HCT116 (cell line): ENCODE results near the gene SPTB. TPM values are rescaled to one million over a fixed set of nuclear protein-coding genes. Genes with fewer than 3 reads are reported as not detected.

ENCODE experiments used
- ATAC-seq: fragments of 200-7000 bp; cut with Tn5 transposase; 2 replicates; pipeline ENCODE4 v1.9.1; 2020; ENCODE audit warnings: mild to moderate bottlenecking, moderate library complexity
- BruUV-seq: library from RNA; stranded (reverse); fragments of 400-500 nt; replicated peaks from 2 replicates; lab custom pipeline; 2021; lab: Mats Ljungman, UMichigan
- CTCF ChIA-PET: fragments of 300-600 bp; sonication (Branson Sonifier 250); formaldehyde crosslinking; loops from one replicate; lab custom pipeline; 2021; ENCODE audit warnings: antibody characterized with exemption; lab: Charles Lee
- POLR2A ChIA-PET: fragments of 300-600, 350-600 bp; sonication (Branson Sonifier 250); formaldehyde crosslinking; loops from one replicate; lab custom pipeline; 2021; ENCODE audit warnings: antibody characterized with exemption; lab: Charles Lee
- RAD21 ChIA-PET, 2 experiments: fragments of 300-600 bp; sonication (Branson Sonifier 250); formaldehyde crosslinking; loops; one replicate each; lab custom pipeline; 2023; ENCODE audit warnings: low total read pairs in 2 of 2; ENCODE audit not compliant: uncharacterized antibody in 2 of 2, unreplicated experiment in 2 of 2, low non-redundant PET in 1 of 2; lab: Charles Lee
- DNase-seq: peaks from one replicate; pipeline ENCODE4 v3.0.0-alpha.2; 2010; ENCODE audit warnings: low read depth, low spot score
- H2AFZ ChIP-seq: fragments of 200-600 bp; shearing (Covaris generic), sonication (generic); 2 replicates; pipeline ENCODE4 v1.6.1; 2017; ENCODE audit warnings: low read depth, mixed run types, mixed read lengths, antibody characterized with exemption, low read length; ENCODE audit not compliant: poor library complexity, severe bottlenecking
- H3K27ac ChIP-seq: 2 replicates; pipeline ENCODE4 v1.5.1; 2012; ENCODE audit warnings: low read depth, low read length
- H3K27me3 ChIP-seq: fragments of 200-600 bp; sonication (generic); 2 replicates; pipeline ENCODE4 v1.6.1; 2016; ENCODE audit warnings: mixed run types, low read length, mixed read lengths; ENCODE audit not compliant: insufficient read depth
- H3K36me3 ChIP-seq, 2 experiments: fragments of 200-500 bp in 1 of 2; fragments of 200-600 bp in 1 of 2; sonication (Bioruptor generic) in 1 of 2; sonication (generic) in 1 of 2; 2 replicates each; pipeline versions ENCODE4 v1.5.1 to v1.6.1; 2014 to 2016; ENCODE audit warnings: low read length in 2 of 2, inconsistent platforms in 1 of 2, mixed read lengths in 1 of 2, mixed run types in 1 of 2; ENCODE audit not compliant: insufficient read depth in 2 of 2, control insufficient read depth in 1 of 2
- H3K4me1 ChIP-seq, 2 experiments: fragments of 200-600 bp in 1 of 2; sonication (generic) in 1 of 2; 2 replicates each; pipeline versions ENCODE4 v1.5.1 to v1.6.1; 2012 to 2017; ENCODE audit warnings: low read length in 2 of 2, inconsistent platforms in 1 of 2, mild to moderate bottlenecking in 1 of 2, mixed read lengths in 1 of 2, mixed run types in 1 of 2, moderate library complexity in 1 of 2; ENCODE audit not compliant: insufficient read depth in 2 of 2, control insufficient read depth in 1 of 2
- H3K4me2 ChIP-seq: fragments of 200-600 bp; sonication (generic); 2 replicates; pipeline ENCODE4 v1.6.1; 2017; ENCODE audit warnings: mixed run types, low read length, mixed read lengths
- H3K4me3 ChIP-seq, 2 experiments: fragments of 200-600 bp in 1 of 2; sonication (generic) in 1 of 2; replicated peaks in 1 of 2; 2 replicates each; pipeline ENCODE4 v1.5.1; 2011 to 2016; ENCODE audit warnings: low read length in 2 of 2, control low read depth in 1 of 2, low read depth in 1 of 2, mild to moderate bottlenecking in 1 of 2, mixed read lengths in 1 of 2, mixed run types in 1 of 2
- H3K79me2 ChIP-seq: fragments of 200-600 bp; sonication (generic); 2 replicates; pipeline ENCODE4 v1.6.1; 2017; ENCODE audit warnings: mild to moderate bottlenecking, mixed run types, low read length, moderate library complexity, mixed read lengths; ENCODE audit not compliant: insufficient read depth
- H3K9ac ChIP-seq: fragments of 200-600 bp; sonication (generic); 2 replicates; pipeline ENCODE4 v1.6.1; 2016; ENCODE audit warnings: low read length, mixed read lengths
- H3K9me2 ChIP-seq: fragments of 200-600 bp; sonication (generic), shearing (Covaris generic); 2 replicates; pipeline ENCODE4 v1.6.1; 2017; ENCODE audit warnings: mixed run types, mild to moderate bottlenecking, moderate library complexity; ENCODE audit not compliant: insufficient read depth
- H3K9me3 ChIP-seq, 2 experiments: fragments of 200-500 bp in 1 of 2; fragments of 200-600 bp in 1 of 2; sonication (Bioruptor generic) in 1 of 2; sonication (generic) in 1 of 2; 2 replicates each; pipeline ENCODE4 v1.6.1; 2014 to 2017; ENCODE audit warnings: low read length in 2 of 2, mixed read lengths in 2 of 2, inconsistent platforms in 1 of 2, low read depth in 1 of 2, mild to moderate bottlenecking in 1 of 2, mixed run types in 1 of 2, moderate library complexity in 1 of 2; ENCODE audit not compliant: control insufficient read depth in 1 of 2, insufficient read depth in 1 of 2
- H4K20me1 ChIP-seq: fragments of 200-600 bp; sonication (generic), shearing (Covaris generic); 2 replicates; pipeline ENCODE4 v1.6.1; 2017; ENCODE audit warnings: mixed run types, mild to moderate bottlenecking, moderate library complexity; ENCODE audit not compliant: insufficient read depth
- CTCF ChIP-seq, 3 experiments: fragments of 200-600 bp in 1 of 3; sonication (generic) in 1 of 3; IDR thresholded peaks in 2 of 3; conservative IDR thresholded peaks in 1 of 3; 2 replicates each; pipeline ENCODE4 v1.5.1; 2012 to 2017; ENCODE audit warnings: low read depth in 2 of 3, low read length in 2 of 3, antibody characterized with exemption in 1 of 3, borderline replicate concordance in 1 of 3, control low read depth in 1 of 3, mild to moderate bottlenecking in 1 of 3, mixed read lengths in 1 of 3, mixed run types in 1 of 3, moderate library complexity in 1 of 3; ENCODE audit not compliant: insufficient read depth in 1 of 3
- EGR1 ChIP-seq: IDR thresholded peaks from 2 replicates; pipeline ENCODE4 v1.6.1; 2012; ENCODE audit warnings: low read depth
- EZH2phosphoT487 ChIP-seq: fragments of 200-600 bp; IDR thresholded peaks from 2 replicates; pipeline ENCODE4 v1.6.1; 2018; ENCODE audit warnings: antibody characterized with exemption, borderline replicate concordance
- FOSL1 ChIP-seq: IDR thresholded peaks from 2 replicates; pipeline ENCODE4 v1.6.1; 2012; ENCODE audit warnings: low read depth
- POLR2A ChIP-seq: IDR thresholded peaks from 2 replicates; pipeline ENCODE4 v1.7.0; 2011; ENCODE audit warnings: borderline replicate concordance; ENCODE audit not compliant: insufficient read depth, insufficient read length; ENCODE audit errors: extremely low read depth
- POLR2AphosphoS5 ChIP-seq: IDR thresholded peaks from 2 replicates; pipeline ENCODE4 v1.6.1; 2011; ENCODE audit warnings: mild to moderate bottlenecking, low read depth, low read length, moderate library complexity
- SIN3A ChIP-seq: IDR thresholded peaks from 2 replicates; pipeline ENCODE4 v1.6.1; 2012; ENCODE audit warnings: low read depth
- SP1 ChIP-seq: IDR thresholded peaks from 2 replicates; pipeline ENCODE4 v1.6.1; 2012; ENCODE audit warnings: low read depth
- TCF7L2 ChIP-seq: IDR thresholded peaks from 2 replicates; pipeline ENCODE4 v1.7.0; 2011; ENCODE audit warnings: borderline replicate concordance, inconsistent platforms; ENCODE audit not compliant: insufficient read depth, insufficient read length; ENCODE audit errors: extremely low read depth
- YY1 ChIP-seq: IDR thresholded peaks from 2 replicates; pipeline ENCODE4 v1.6.1; 2011; ENCODE audit warnings: low read length, low read depth, moderate library complexity, mild to moderate bottlenecking; ENCODE audit not compliant: insufficient replicate concordance; ENCODE audit errors: extremely low read depth
- ZFX ChIP-seq: fragments of 450-650 bp; IDR thresholded peaks from 2 replicates; pipeline ENCODE4 v1.6.1; 2017
- intact Hi-C: fragments of 100-400 bp; cut with micrococcal nuclease; formaldehyde crosslinking; loops from 2 replicates; pipeline ENCODE4 v1.10.0; 2022
- total RNA-seq: library from RNA; stranded (reverse); gene quantifications from one replicate; pipeline ENCODE4 v1.2.1, GENCODE V29; 2021; ENCODE audit not compliant: unreplicated experiment
- TF ChIP-seq, protein P1 (sequence below): IDR thresholded peaks from 2 replicates; pipeline ENCODE4 v1.6.1; 2011; ENCODE audit warnings: mild to moderate bottlenecking, low read length, moderate library complexity; ENCODE audit not compliant: insufficient replicate concordance; ENCODE audit errors: extremely low read depth

Gene SPTB
- total RNA-seq, 1 experiment from 2014 or later, result 4.2 TPM

- CTCF ChIA-PET, result interaction anchor here (1.1 kb wide), 1 partner anchor 86 kb away, joined by 3 read pairs; no protein-coding TSS in a partner anchor
- H3K4me1 ChIP-seq, result peaks cover 48 to 55% of the 10 kb centered on the region in 2 experiments
- no peak overlapping the region for H2AFZ ChIP-seq
- H3K27me3 ChIP-seq, result no peaks in the 10 kb centered on the region
- no peak overlapping the region for H3K4me2 ChIP-seq
- H3K9me3 ChIP-seq, result no peaks in the 10 kb centered on the region
- H3K4me3 ChIP-seq, result no peak overlapping the region
- RAD21 ChIA-PET, result no interaction called here
- H3K9ac ChIP-seq, result no peak overlapping the region
- ATAC-seq (no peak), DNase-seq (no peak)
- BruUV-seq, result no TSS peak
- no peaks in the 10 kb centered on the region for H3K9me2 ChIP-seq
- intact Hi-C loops, result no loop called here
- peaks cover 97% of the 10 kb centered on the region for H3K79me2 ChIP-seq
- POLR2A ChIA-PET, result no interaction called here
- H4K20me1 ChIP-seq, result no peaks in the 10 kb centered on the region
- no peak for TF ChIP-seq EGR1
- TF ChIP-seq YY1, result no peak
- no peak for TF ChIP-seq CTCF (IDR thresholded peaks at IDR 0.05 in 2 of 3, conservative IDR thresholded peaks at IDR 0.05 in 1 of 3; ENCODE audit: borderline replicate concordance in 1 of 3, insufficient read depth in 1 of 3, low read depth in 2 of 3, low read length in 2 of 3)
- TF ChIP-seq TCF7L2, result no peak
- no peak for TF ChIP-seq FOSL1
- TF ChIP-seq SP1, result no peak
- TF ChIP-seq, protein P1, sequence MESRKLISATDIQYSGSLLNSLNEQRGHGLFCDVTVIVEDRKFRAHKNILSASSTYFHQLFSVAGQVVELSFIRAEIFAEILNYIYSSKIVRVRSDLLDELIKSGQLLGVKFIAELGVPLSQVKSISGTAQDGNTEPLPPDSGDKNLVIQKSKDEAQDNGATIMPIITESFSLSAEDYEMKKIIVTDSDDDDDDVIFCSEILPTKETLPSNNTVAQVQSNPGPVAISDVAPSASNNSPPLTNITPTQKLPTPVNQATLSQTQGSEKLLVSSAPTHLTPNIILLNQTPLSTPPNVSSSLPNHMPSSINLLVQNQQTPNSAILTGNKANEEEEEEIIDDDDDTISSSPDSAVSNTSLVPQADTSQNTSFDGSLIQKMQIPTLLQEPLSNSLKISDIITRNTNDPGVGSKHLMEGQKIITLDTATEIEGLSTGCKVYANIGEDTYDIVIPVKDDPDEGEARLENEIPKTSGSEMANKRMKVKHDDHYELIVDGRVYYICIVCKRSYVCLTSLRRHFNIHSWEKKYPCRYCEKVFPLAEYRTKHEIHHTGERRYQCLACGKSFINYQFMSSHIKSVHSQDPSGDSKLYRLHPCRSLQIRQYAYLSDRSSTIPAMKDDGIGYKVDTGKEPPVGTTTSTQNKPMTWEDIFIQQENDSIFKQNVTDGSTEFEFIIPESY, result no peak
- no peak for TF ChIP-seq SIN3A
- TF ChIP-seq ZFX, result no peak
- TF ChIP-seq EZH2phosphoT487, result no peak
- TF ChIP-seq POLR2AphosphoS5, result no peak
- TF ChIP-seq POLR2A, result no peak
- H3K36me3 ChIP-seq, result peaks cover 0 to 3% of the 10 kb centered on the region in 2 experiments; a peak in 1 of 4 replicates
- H3K27ac ChIP-seq, result no peak overlapping the region
Observed at GRCh38 chr14:64713677-64714076, 166.0 kb downstream of the SPTB start.
